ENCODE results near the gene GNAT1.
"Not testable (repeated sequence)": the region's sequence is repeated elsewhere in the genome, so short reads cannot be mapped to it uniquely, and the experiment has no call there.

The GNAT1 gene

GRCh38 chr3:50238549-50239026, 47.2 kb downstream of the GNAT1 start:
- Histone ChIP-seq H3K27me3 (ENCODE audit: control insufficient read depth in 1 of 2, insufficient read depth in 2 of 2, low read length in 2 of 2) (no peaks in the 10 kb centered on the region), H3K4me3 (ENCODE audit: low read depth in 1 of 2, low read length in 2 of 2) (peak overlapping the region; percentile 62 to 96), H3K9me3 (ENCODE audit: low read length) (no peaks in the 10 kb centered on the region), H3K36me3 (ENCODE audit: insufficient read depth, low read length) (peaks cover 4% of the 10 kb centered on the region), H3K4me1 (ENCODE audit: insufficient read depth, low read length) (peaks cover 64% of the 10 kb centered on the region), H3K9ac (ENCODE audit: low read length) (peak overlapping the region; percentile 98), H3K27ac (ENCODE audit: low read depth, low read length) (peak overlapping the region; percentile 91)

- H3K36me3 ChIP-seq (ENCODE audit: insufficient read depth, low read length): peaks cover 4% of the 10 kb centered on the region
These were observed 48.2 kb downstream of the GNAT1 start for GRCh38 chr3:50239649-50240048.

DNA sequence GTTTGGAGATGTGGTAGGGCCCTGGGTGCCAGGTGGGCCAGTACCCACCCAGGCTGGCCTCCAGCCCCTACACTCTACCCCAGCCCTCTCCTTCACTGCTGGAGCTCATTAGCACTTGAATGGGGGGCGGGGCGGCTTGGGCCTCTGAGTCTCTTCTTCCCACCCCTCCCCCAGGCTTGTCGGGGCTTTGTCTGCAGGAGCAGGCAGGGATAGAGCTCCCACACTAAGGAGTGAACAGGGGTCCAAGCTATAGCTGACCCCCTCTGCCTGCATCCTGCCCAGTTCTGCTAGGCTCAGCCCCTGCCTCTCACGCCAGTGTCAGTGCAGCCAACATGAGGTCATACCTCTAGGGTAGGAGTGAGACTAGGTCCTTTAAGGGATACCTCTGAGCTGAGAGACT, 49.8 kb downstream of the GNAT1 start:
- Histone ChIP-seq H3K4me1 (ENCODE audit: insufficient read depth, low read length) (peaks cover 72% of the 10 kb centered on the region), H3K27ac (ENCODE audit: low read depth, low read length) (peak overlapping the region; percentile 14), H3K9me3 (ENCODE audit: low read length) (no peaks in the 10 kb centered on the region), H3K36me3 (ENCODE audit: insufficient read depth, low read length) (peaks cover 4% of the 10 kb centered on the region), H3K27me3 (ENCODE audit: control insufficient read depth in 1 of 2, insufficient read depth in 2 of 2, low read length in 2 of 2) (no peaks in the 10 kb centered on the region), H3K4me3 (ENCODE audit: low read depth in 1 of 2, low read length in 2 of 2) (no peak overlapping the region), H3K9ac (ENCODE audit: low read length) (no peak overlapping the region)

More at GRCh38 chr3:50239649-50240048, 48.2 kb downstream of the GNAT1 start:
- Histone ChIP-seq H3K4me1 (ENCODE audit: insufficient read depth, low read length) (peaks cover 69% of the 10 kb centered on the region), H3K27ac (ENCODE audit: low read depth, low read length) (peak overlapping the region; percentile 91), H3K9me3 (ENCODE audit: low read length) (no peaks in the 10 kb centered on the region), H3K27me3 (ENCODE audit: control insufficient read depth in 1 of 2, insufficient read depth in 2 of 2, low read length in 2 of 2) (no peaks in the 10 kb centered on the region), H3K9ac (ENCODE audit: low read length) (peak overlapping the region; percentile 32), H3K4me3 (ENCODE audit: low read depth in 1 of 2, low read length in 2 of 2) (peak overlapping the region in 1 of 2 donors; percentile 1)

- peaks cover 79% of the 10 kb centered on the region for H3K4me1 ChIP-seq (ENCODE audit: insufficient read depth, low read length)
- H3K27me3 ChIP-seq (ENCODE audit: control insufficient read depth in 1 of 2, insufficient read depth in 2 of 2, low read length in 2 of 2): no peaks in the 10 kb centered on the region
- peak overlapping the region; percentile 50 for H3K27ac ChIP-seq (ENCODE audit: low read depth, low read length)
- peaks cover 4% of the 10 kb centered on the region for H3K36me3 ChIP-seq (ENCODE audit: insufficient read depth, low read length)
- no peak overlapping the region for H3K9ac ChIP-seq (ENCODE audit: low read length)
- no peaks in the 10 kb centered on the region for H3K9me3 ChIP-seq (ENCODE audit: low read length)
- H3K4me3 ChIP-seq (ENCODE audit: low read depth in 1 of 2, low read length in 2 of 2): peak overlapping the region in 1 of 2 donors; percentile 25
These were observed 50.4 kb downstream of the GNAT1 start for GRCh38 chr3:50241713-50242380.

- peak overlapping the region; percentile 50 for H3K27ac ChIP-seq (ENCODE audit: low read depth, low read length)
- H3K4me3 ChIP-seq (ENCODE audit: low read depth in 1 of 2, low read length in 2 of 2): no peak overlapping the region
- H3K27me3 ChIP-seq (ENCODE audit: control insufficient read depth in 1 of 2, insufficient read depth in 2 of 2, low read length in 2 of 2): no peaks in the 10 kb centered on the region
- H3K9me3 ChIP-seq (ENCODE audit: low read length): no peaks in the 10 kb centered on the region
- no peak overlapping the region for H3K9ac ChIP-seq (ENCODE audit: low read length)
- H3K36me3 ChIP-seq (ENCODE audit: insufficient read depth, low read length): peaks cover 7% of the 10 kb centered on the region
- H3K4me1 ChIP-seq (ENCODE audit: insufficient read depth, low read length): peaks cover 84% of the 10 kb centered on the region
These were observed 51.0 kb downstream of the GNAT1 start for GRCh38 chr3:50242381-50242770.

GRCh38 chr3:50242851-50243542, 51.6 kb downstream of the GNAT1 start:
- Histone ChIP-seq H3K9ac (ENCODE audit: low read length) (peak overlapping the region; percentile 11), H3K36me3 (ENCODE audit: insufficient read depth, low read length) (peaks cover 13% of the 10 kb centered on the region), H3K9me3 (ENCODE audit: low read length) (no peaks in the 10 kb centered on the region), H3K4me3 (ENCODE audit: low read depth in 1 of 2, low read length in 2 of 2) (peak overlapping the region in 1 of 2 donors; percentile 31), H3K27me3 (ENCODE audit: control insufficient read depth in 1 of 2, insufficient read depth in 2 of 2, low read length in 2 of 2) (no peaks in the 10 kb centered on the region), H3K27ac (ENCODE audit: low read depth, low read length) (peak overlapping the region; percentile 59), H3K4me1 (ENCODE audit: insufficient read depth, low read length) (peaks cover 87% of the 10 kb centered on the region)

- peaks cover 13% of the 10 kb centered on the region for H3K36me3 ChIP-seq (ENCODE audit: insufficient read depth, low read length)
- peaks cover 87% of the 10 kb centered on the region for H3K4me1 ChIP-seq (ENCODE audit: insufficient read depth, low read length)
- peak overlapping the region; percentile 11 for H3K9ac ChIP-seq (ENCODE audit: low read length)
- no peaks in the 10 kb centered on the region for H3K9me3 ChIP-seq (ENCODE audit: low read length)
- no peaks in the 10 kb centered on the region for H3K27me3 ChIP-seq (ENCODE audit: control insufficient read depth in 1 of 2, insufficient read depth in 2 of 2, low read length in 2 of 2)
- no peak overlapping the region for H3K4me3 ChIP-seq (ENCODE audit: low read depth in 1 of 2, low read length in 2 of 2)
- H3K27ac ChIP-seq (ENCODE audit: low read depth, low read length): peak overlapping the region; percentile 59
These were observed 52.1 kb downstream of the GNAT1 start for GRCh38 chr3:50243543-50243895.

- H3K4me1 ChIP-seq (ENCODE audit: insufficient read depth, low read length): peaks cover 87% of the 10 kb centered on the region
- not testable (repeated sequence) for H3K27me3 ChIP-seq (ENCODE audit: control insufficient read depth in 1 of 2, insufficient read depth in 2 of 2, low read length in 2 of 2); H3K9me3 ChIP-seq (ENCODE audit: low read length); H3K27ac ChIP-seq (ENCODE audit: low read depth, low read length); H3K4me3 ChIP-seq (ENCODE audit: low read depth in 1 of 2, low read length in 2 of 2); H3K36me3 ChIP-seq (ENCODE audit: insufficient read depth, low read length); H3K9ac ChIP-seq (ENCODE audit: low read length)
These were observed 53.4 kb downstream of the GNAT1 start for GRCh38 chr3:50244813-50245212.

- Histone ChIP-seq H3K4me3 (ENCODE audit: low read depth in 1 of 2, low read length in 2 of 2) (peak overlapping the region in 1 of 2 donors; percentile 54), H3K36me3 (ENCODE audit: insufficient read depth, low read length) (peaks cover 8% of the 10 kb centered on the region), H3K9ac (ENCODE audit: low read length) (peak overlapping the region; percentile 34), H3K27me3 (ENCODE audit: control insufficient read depth in 1 of 2, insufficient read depth in 2 of 2, low read length in 2 of 2) (no peaks in the 10 kb centered on the region), H3K9me3 (ENCODE audit: low read length) (no peaks in the 10 kb centered on the region), H3K27ac (ENCODE audit: low read depth, low read length) (peak overlapping the region; percentile 18), H3K4me1 (ENCODE audit: insufficient read depth, low read length) (peaks cover 87% of the 10 kb centered on the region)
These were observed 53.9 kb downstream of the GNAT1 start for GRCh38 chr3:50245251-50245745.

DNA sequence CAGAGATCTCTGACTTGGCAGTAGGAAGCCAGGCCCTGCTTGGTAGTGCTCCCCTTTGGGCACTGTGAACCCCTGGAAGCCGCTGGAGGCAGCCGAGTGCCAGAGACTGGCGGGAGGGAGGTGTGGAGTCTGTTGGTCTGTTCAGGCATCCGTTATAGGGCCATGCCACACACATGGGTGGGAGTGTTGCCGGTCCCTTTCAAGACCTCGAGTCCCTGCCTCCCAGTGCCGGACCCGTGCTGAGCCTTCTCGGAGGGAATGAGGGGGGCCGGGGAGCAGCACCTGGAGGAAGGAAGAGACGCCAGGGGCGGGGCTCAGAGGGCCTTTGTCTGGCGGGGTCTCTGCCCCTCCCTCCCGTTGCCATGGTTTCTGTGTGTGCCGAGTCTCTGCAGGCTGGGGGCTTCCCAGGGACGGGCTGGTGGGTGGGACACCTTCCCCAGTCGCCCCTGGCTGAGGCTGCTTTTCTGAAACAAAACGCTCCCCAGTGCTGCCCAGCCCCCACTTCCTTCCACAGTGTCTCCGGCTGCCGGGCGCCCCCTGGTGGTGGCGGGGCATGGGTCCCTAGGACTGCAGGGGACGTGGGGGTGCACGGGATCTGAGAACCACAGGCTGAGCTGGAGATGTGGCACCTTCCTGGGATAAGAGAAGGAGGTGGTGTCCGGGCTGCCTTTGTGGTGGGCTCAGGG, 54.6 kb downstream of the GNAT1 start:
- Histone ChIP-seq H3K4me3 (ENCODE audit: low read depth in 1 of 2, low read length in 2 of 2) (peak overlapping the region; percentile 3 to 54), H3K27ac (ENCODE audit: low read depth, low read length) (peak overlapping the region; percentile 18), H3K9ac (ENCODE audit: low read length) (peak overlapping the region; percentile 34), H3K36me3 (ENCODE audit: insufficient read depth, low read length) (peaks cover 10% of the 10 kb centered on the region), H3K9me3 (ENCODE audit: low read length) (no peaks in the 10 kb centered on the region), H3K27me3 (ENCODE audit: control insufficient read depth in 1 of 2, insufficient read depth in 2 of 2, low read length in 2 of 2) (no peaks in the 10 kb centered on the region), H3K4me1 (ENCODE audit: insufficient read depth, low read length) (peaks cover 85% of the 10 kb centered on the region)

DNA sequence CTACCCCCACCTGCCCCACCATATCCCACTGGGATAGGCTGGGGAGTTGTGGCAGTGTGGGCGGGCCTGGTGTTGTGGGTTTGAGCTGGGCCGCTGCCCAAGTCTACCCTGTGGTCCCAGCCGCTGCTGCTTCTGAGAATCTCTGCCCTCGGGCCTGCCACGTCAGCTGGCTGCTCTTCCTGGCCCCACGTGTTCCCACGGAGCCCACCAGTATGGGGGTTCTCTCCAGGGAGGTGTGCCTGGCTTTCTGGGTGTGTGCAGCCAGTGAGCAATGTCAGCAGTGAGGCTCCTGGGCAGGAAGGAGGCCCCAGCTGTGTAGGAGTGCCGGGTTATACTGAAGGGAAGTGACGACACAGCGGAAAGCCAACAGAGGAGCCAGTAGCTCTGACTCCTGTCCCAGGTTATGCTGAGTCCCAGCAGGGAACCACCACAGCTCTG, 55.1 kb downstream of the GNAT1 start:
- peaks cover 85% of the 10 kb centered on the region for H3K4me1 ChIP-seq (ENCODE audit: insufficient read depth, low read length)
- no peaks in the 10 kb centered on the region for H3K27me3 ChIP-seq (ENCODE audit: control insufficient read depth in 1 of 2, insufficient read depth in 2 of 2, low read length in 2 of 2)
- peak overlapping the region; percentile 1 to 54 for H3K4me3 ChIP-seq (ENCODE audit: low read depth in 1 of 2, low read length in 2 of 2)
- H3K27ac ChIP-seq (ENCODE audit: low read depth, low read length): peak overlapping the region; percentile 18
- H3K9me3 ChIP-seq (ENCODE audit: low read length): no peaks in the 10 kb centered on the region
- peaks cover 15% of the 10 kb centered on the region for H3K36me3 ChIP-seq (ENCODE audit: insufficient read depth, low read length)
- H3K9ac ChIP-seq (ENCODE audit: low read length): no peak overlapping the region

All from muscle layer of colon (tissue), 2 donors.